Activated CD4-positive, alpha-beta T cell treated with anti-CD3 and anti-CD28 coated beads for 36 hours (primary cell): ENCODE measurements around the gene LTA4H. TPM values are rescaled to one million over a fixed set of nuclear protein-coding genes. Genes with fewer than 3 reads are reported as not detected.
"Not testable (repeated sequence)": the region's sequence is repeated elsewhere in the genome, so short reads cannot be mapped to it uniquely, and the experiment has no call there.

Source experiments
- ATAC-seq: fragments of 200-7000 bp; cut with Tn5 transposase; one replicate; pipeline ENCODE4 v1.10.0; 2021; ENCODE audit warnings: mild to moderate bottlenecking, moderate library complexity
- CTCF ChIA-PET: fragments of 350-600 bp; sonication (Branson Sonifier 250); formaldehyde crosslinking; loops from one replicate; lab custom pipeline; 2021; ENCODE audit warnings: antibody characterized with exemption; lab: Charles Lee
- POLR2A ChIA-PET: fragments of 350-600 bp; sonication (Branson Sonifier 250); formaldehyde crosslinking; loops from one replicate; lab custom pipeline; 2021; ENCODE audit warnings: antibody characterized with exemption, inconsistent platforms; lab: Charles Lee
- DNase-seq: peaks from one replicate; pipeline ENCODE4 v3.0.0-alpha.2; 2020
- H3K27ac Mint-ChIP-seq: one replicate; pipeline ENCODE4 v1.8.0; 2021; ENCODE audit warnings: mixed read lengths
- H3K27me3 Mint-ChIP-seq: one replicate; pipeline ENCODE4 v1.8.0; 2021; ENCODE audit warnings: mixed read lengths
- H3K36me3 Mint-ChIP-seq: one replicate; pipeline ENCODE4 v1.8.0; 2021; ENCODE audit warnings: low read depth, mixed read lengths
- H3K4me1 Mint-ChIP-seq: one replicate; pipeline ENCODE4 v1.8.0; 2021; ENCODE audit warnings: mixed read lengths
- H3K4me3 Mint-ChIP-seq: one replicate; pipeline ENCODE4 v1.8.0; 2021; ENCODE audit warnings: mild to moderate bottlenecking, moderate library complexity, mixed read lengths
- H3K9me3 Mint-ChIP-seq: one replicate; pipeline ENCODE4 v1.8.0; 2021; ENCODE audit warnings: low read depth, mixed read lengths
- intact Hi-C, 2 experiments: fragments of 100-400 bp; cut with DNase I in 1 of 2; cut with micrococcal nuclease in 1 of 2; formaldehyde crosslinking; loops; one replicate each; pipeline versions ENCODE4 v1.14.2 to v1.15.1; 2022 to 2024; cut with DNase I, micrococcal nuclease
- total RNA-seq, 2 experiments: library from RNA; stranded (reverse); gene quantifications; one replicate each; pipeline ENCODE4 v1.2.3, GENCODE V29; 2021

LTA4H gene
- total RNA-seq, 2 experiments from 2014 or later = 138 to 147 TPM

DNA sequence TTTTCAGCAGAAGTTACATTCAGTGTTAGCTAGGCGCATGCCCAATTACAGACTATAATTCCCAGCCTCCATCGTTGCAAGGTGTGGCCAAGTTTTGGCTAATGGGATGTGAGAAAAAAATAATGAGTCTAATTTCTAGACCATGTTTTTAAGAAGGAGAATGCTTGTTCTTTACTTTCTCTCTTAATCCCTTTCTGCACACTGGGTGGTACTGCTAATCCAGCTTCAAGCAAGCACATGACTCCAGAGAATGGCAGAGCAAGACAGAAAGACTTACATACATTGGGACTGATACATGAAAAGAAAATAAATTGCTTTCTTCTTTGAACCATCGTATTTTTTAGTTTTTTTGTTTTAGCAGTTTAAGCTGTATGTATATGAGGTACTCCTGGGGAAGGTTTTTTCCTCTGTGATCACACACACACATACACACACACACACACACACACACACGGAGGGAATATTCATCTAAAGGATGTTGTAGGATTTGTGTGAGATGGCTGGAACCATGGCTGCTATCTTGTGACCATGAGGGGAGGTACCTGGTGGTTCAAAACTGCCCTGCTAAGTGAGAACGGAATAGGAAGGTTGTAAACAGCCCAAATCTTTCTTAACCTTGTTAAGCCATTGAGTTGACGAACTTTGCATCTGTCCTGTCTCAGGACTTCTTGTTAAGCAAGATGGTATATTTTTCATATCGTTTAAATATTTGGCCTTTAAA, 34.3 kb upstream of the LTA4H start:
- Mint-ChIP-seq H3K9me3 (no peaks in the 10 kb centered on the region), H3K27me3 (no peaks in the 10 kb centered on the region), H3K27ac (no peak overlapping the region), H3K4me3 (no peak overlapping the region), H3K36me3 (no peaks in the 10 kb centered on the region), H3K4me1 (peaks cover 16% of the 10 kb centered on the region)
- CTCF ChIA-PET = interaction anchor here (0.5 to 0.9 kb wide), 3 partner anchors 9 to 1254 kb away, joined by 3 to 4 read pairs (median 4); no protein-coding TSS in a partner anchor
- intact Hi-C loops = no loop called here
- ATAC-seq (no peak), DNase-seq (no peak)
- POLR2A ChIA-PET = no interaction called here

DNA sequence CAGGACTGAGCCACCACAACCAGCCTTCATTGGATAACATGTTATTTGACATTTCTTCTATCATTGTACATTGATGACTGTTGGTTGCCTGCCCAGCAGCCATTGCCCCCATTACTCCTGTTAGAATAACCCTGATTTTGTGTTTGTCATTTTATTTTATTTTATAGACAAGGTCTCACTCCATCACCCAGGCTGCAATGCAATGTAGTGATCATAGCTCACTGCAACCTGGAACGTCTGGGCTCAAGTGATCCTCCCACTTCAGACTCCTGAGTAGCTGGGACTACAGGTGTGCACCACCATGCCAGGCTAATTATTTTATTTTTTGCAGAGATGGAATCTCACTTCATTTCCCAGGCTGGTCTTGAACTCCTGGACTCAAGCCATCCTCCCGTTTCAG, 33.2 kb upstream of the LTA4H start:
- Mint-ChIP-seq H3K4me1 (peaks cover 23% of the 10 kb centered on the region), H3K27me3 (no peaks in the 10 kb centered on the region), H3K4me3 (no peak overlapping the region), H3K27ac (no peak overlapping the region), H3K9me3 (no peaks in the 10 kb centered on the region), H3K36me3 (no peaks in the 10 kb centered on the region)
- ATAC-seq = no peak
- intact Hi-C loops = no loop called here
- POLR2A ChIA-PET = no interaction called here
- CTCF ChIA-PET = interaction anchor here (0.9 kb wide), 1 partner anchor 21 kb away, joined by 4 read pairs; no protein-coding TSS in a partner anchor
- DNase-seq = no peak

DNA sequence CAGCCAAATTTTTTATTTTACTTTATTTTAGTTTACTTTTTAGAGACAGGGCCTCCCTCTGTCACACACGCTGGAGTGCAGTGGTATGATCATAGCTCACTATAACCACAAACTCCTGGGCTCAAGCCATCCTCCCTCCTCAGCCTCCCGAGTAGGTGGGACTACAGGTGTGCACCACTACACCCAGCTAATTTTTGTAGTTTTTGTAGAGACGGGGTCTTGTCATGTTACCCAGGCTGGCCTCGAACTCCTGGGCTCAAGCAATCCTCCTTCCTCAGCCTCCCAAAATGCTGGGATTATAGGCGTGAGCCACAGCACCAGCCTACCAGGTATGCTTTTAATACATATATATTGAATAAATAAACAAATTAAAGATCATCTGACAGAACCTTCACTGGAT, 32.7 kb upstream of the LTA4H start:
- Mint-ChIP-seq H3K27me3 (no peaks in the 10 kb centered on the region), H3K36me3 (no peaks in the 10 kb centered on the region), H3K27ac (no peak overlapping the region), H3K9me3 (no peaks in the 10 kb centered on the region), H3K4me1 (peaks cover 25% of the 10 kb centered on the region), H3K4me3 (no peak overlapping the region)
- intact Hi-C loops = no loop called here
- ATAC-seq (no peak), DNase-seq (no peak)
- ChIA-PET POLR2A (no interaction called here), CTCF (interaction anchor here (1.5 to 5.0 kb wide), 3 partner anchors 143 to 188 kb away, joined by 4 to 46 read pairs (median 10); no protein-coding TSS in a partner anchor)

DNA sequence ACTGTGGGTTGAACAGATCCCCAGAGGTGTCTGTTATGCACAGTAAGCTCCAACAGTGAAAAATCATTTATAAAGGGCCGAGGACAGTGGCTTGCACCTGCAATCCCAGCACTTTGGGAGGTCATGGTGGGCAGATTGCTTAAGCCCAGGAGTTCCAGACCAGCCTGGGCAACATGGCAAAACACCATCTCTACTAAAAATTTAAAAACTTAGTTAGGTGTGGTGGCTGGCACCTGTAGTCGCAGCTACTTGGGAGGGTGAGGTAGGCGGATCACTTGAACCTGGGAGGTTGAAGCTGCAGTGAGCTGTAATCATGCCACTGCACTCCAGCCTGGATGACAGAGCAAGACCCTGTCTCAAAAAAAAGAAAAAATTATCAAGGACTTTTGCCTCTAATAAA, 30.4 kb upstream of the LTA4H start:
- H3K9me3 Mint-ChIP-seq, intact Hi-C loops, DNase-seq, H3K27ac Mint-ChIP-seq, H3K36me3 Mint-ChIP-seq, H3K4me3 Mint-ChIP-seq, ATAC-seq, H3K27me3 Mint-ChIP-seq: not testable (repeated sequence)
- ChIA-PET CTCF (interaction anchor here (0.8 to 5.0 kb wide), 4 partner anchors 145 to 149 kb away, joined by 3 to 46 read pairs (median 10); no protein-coding TSS in a partner anchor), POLR2A (interaction anchor here (0.6 to 0.7 kb wide), 2 partner anchors 146 to 196 kb away, joined by 3 to 11 read pairs; no protein-coding TSS in a partner anchor)
- H3K4me1 Mint-ChIP-seq = peaks cover 28% of the 10 kb centered on the region

DNA sequence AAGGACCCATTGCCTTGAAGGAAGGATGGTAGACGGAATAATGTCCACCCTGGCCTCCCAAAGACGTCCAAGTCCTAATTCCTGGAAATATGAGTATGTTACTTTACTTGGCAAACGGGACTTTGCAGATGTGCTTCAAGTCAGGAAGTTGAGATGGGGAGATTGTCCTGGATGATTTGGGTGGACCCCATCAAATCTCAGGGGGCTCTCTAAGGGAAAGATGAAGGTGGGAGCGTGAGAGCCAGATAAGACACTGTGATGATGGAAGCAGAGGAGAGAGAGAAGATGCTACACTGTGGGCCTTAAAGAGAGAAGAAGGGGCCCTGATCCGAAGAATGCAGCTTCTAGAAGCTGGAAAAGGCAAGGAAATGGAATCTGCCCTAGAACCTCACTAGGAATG, 29.6 kb upstream of the LTA4H start:
- Mint-ChIP-seq H3K27me3 (no peaks in the 10 kb centered on the region), H3K4me3 (no peak overlapping the region), H3K9me3 (no peaks in the 10 kb centered on the region), H3K4me1 (peaks cover 23% of the 10 kb centered on the region), H3K36me3 (no peaks in the 10 kb centered on the region), H3K27ac (no peak overlapping the region)
- ATAC-seq (no peak), DNase-seq (no peak)
- ChIA-PET CTCF (interaction anchor here (0.9 to 5.0 kb wide), 6 partner anchors 8 to 452 kb away, joined by 4 to 46 read pairs (median 8); no protein-coding TSS in a partner anchor), POLR2A (no interaction called here)
- intact Hi-C loops = loop anchor here in 1 of 2 experiments (5.0 kb wide), 1 partner anchor 132 kb away; no protein-coding TSS in a partner anchor

DNA sequence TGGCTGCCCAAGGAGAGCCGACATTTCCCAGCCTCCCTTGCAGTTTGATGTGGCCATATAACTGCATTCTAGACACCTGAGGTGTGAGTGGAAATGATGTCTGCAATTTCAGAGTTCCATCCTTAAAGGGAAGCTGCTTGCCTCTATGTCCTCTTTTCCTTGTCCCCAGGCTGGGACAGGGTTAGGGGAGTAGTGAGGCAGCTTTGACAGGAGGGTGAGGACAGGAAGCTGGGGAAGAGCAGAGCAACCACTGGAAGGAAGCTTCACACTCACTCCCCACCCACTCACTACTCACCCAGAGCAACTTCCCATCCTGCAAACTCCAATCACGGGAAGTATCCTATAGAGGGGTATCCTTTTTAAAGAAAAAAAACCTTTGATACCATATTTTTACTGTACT, 28.9 kb upstream of the LTA4H start:
- Mint-ChIP-seq H3K27ac (no peak overlapping the region), H3K36me3 (no peaks in the 10 kb centered on the region), H3K27me3 (no peaks in the 10 kb centered on the region), H3K9me3 (no peaks in the 10 kb centered on the region), H3K4me3 (no peak overlapping the region), H3K4me1 (peaks cover 23% of the 10 kb centered on the region)
- intact Hi-C loops = loop anchor here in 1 of 2 experiments (5.0 kb wide), 1 partner anchor 133 kb away; no protein-coding TSS in a partner anchor
- CTCF ChIA-PET = interaction anchor here (0.9 to 5.0 kb wide), 8 partner anchors 9 to 454 kb away, joined by 4 to 46 read pairs (median 6); no protein-coding TSS in a partner anchor
- ATAC-seq (peak; percentile 26), DNase-seq (no peak)
- POLR2A ChIA-PET = interaction anchor here (0.6 kb wide), 1 partner anchor 16 kb away, joined by 7 read pairs; no protein-coding TSS in a partner anchor

DNA sequence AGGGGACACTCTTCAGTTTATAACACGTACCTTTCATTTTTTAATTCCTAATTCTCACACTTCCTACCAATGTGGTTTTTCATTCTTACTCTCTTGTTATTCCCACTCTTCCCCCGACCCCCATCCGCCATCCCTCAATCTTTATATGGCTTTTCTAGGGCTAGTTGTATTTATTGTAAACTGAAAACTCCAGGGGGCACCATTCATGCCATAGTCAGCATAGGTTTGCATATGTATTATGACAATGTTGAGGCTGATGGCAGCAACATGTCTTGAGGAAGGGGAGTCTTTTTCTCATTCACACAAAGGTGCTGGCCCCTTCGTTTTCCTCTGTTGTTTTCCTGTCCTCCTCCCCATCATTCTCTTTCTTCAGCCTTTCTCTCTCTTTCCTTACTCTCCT, 27.7 kb upstream of the LTA4H start:
- DNase-seq (peak; percentile 21), ATAC-seq (peak; percentile 40)
- no peaks in the 10 kb centered on the region for H3K36me3 Mint-ChIP-seq
- peaks cover 23% of the 10 kb centered on the region for H3K4me1 Mint-ChIP-seq
- ChIA-PET CTCF (interaction anchor here (0.6 to 3.9 kb wide), 5 partner anchors 74 to 153 kb away, joined by 3 to 52 read pairs (median 9); no protein-coding TSS in a partner anchor), POLR2A (no interaction called here)
- H3K27ac Mint-ChIP-seq = peak overlapping the region; percentile 53
- intact Hi-C loops = loop anchor here (2.0 to 5.0 kb wide), 3 partner anchors 70 to 338 kb away; partner anchors contain the start of gene CDK17 (in 1 of the 2)
- no peak overlapping the region for H3K4me3 Mint-ChIP-seq
- H3K9me3 Mint-ChIP-seq = no peaks in the 10 kb centered on the region
- H3K27me3 Mint-ChIP-seq = no peaks in the 10 kb centered on the region

DNA sequence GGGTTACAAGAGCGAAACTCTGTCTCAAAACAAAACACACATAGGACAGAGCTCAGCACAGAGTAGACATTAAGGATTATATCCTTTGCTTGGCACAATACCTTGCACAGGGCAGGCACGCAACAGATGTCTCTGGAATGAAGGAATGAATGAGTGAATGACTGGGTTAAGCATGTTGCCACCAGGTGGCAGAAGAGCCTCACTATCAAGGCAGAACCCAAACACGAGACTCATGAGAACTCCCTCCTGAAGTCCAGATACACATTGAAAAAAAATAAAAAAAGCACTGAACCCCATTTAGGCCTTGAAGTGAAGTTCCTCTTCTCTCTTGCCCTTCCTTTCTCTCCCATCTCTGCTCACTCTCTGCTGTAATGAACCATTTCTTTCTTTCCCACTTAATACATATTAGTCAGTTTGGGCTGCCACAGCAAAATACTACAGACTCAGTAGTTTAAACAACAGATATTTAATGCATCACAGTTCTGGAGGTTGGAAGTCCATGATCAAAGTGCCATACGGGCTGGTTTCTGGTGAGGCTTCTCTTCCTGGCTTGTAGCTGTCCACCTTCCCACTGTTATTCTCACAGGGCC, 26.6 kb upstream of the LTA4H start:
- ATAC-seq = peak; percentile 91
- Mint-ChIP-seq H3K36me3 (no peaks in the 10 kb centered on the region), H3K4me3 (no peak overlapping the region), H3K27ac (peak overlapping the region; percentile 47), H3K4me1 (peaks cover 23% of the 10 kb centered on the region), H3K9me3 (peaks cover 2% of the 10 kb centered on the region), H3K27me3 (no peaks in the 10 kb centered on the region)
- peak; percentile 87 for DNase-seq
- CTCF ChIA-PET = interaction anchor here (0.7 to 4.2 kb wide), 7 partner anchors 75 to 455 kb away, joined by 3 to 52 read pairs (median 4); partner anchors contain the start of gene CFAP54
- POLR2A ChIA-PET = no interaction called here
- intact Hi-C loops = loop anchor here (1.0 to 5.0 kb wide), 8 partner anchors 26 to 454 kb away; partner anchors contain the start of gene CDK17 (in 2 of the 2)

DNA sequence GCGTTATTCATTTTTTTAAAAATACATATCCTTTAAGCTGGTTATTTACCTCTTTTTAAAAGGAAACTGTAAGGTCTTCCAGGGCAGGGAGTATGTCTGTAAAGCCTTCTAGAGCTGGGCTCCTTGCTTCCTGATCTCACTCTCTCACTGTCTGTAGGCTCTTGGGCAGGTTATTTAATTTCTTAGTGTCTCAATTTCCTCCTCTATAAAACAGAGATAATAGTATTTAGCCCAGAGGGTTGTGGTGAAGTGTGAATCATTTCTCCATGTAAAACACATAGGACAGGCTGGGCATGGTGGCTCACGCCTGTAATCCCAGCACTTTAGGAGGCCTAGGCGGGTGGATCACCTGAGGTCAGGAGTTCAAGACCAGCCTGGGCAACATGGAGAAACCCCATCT, 25.9 kb upstream of the LTA4H start:
- peaks cover 23% of the 10 kb centered on the region for H3K4me1 Mint-ChIP-seq
- H3K27ac Mint-ChIP-seq = no peak overlapping the region
- intact Hi-C loops = loop anchor here (1.0 to 5.0 kb wide), 2 partner anchors 25 to 136 kb away; no protein-coding TSS in a partner anchor
- H3K36me3 Mint-ChIP-seq = no peaks in the 10 kb centered on the region
- peaks cover 2% of the 10 kb centered on the region for H3K9me3 Mint-ChIP-seq
- CTCF ChIA-PET = interaction anchor here (0.6 to 4.2 kb wide), 7 partner anchors 116 to 644 kb away, joined by 3 to 52 read pairs (median 4); partner anchors contain the start of gene CFAP54
- DNase-seq (no peak), ATAC-seq (no peak)
- H3K4me3 Mint-ChIP-seq = no peak overlapping the region
- POLR2A ChIA-PET = no interaction called here
- no peaks in the 10 kb centered on the region for H3K27me3 Mint-ChIP-seq

DNA sequence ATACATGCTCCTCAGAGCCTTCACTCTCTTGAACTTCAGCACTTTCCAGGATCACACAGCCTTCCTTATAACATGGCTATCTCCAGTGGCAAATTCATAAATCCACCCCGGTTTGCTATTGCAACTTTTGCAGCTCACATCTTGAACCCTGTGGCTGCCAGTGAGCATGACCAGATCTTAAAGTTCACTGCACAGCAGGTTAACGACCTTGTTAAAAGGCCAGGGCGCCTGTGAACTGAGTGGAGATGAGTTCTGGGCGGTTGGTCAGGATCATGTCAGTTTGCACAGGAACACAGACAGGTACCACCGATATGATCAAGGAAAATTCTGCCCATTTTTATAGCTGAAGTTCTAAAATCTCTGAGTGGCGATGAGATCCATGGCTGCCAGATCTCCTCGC, 24.7 kb upstream of the LTA4H start:
- intact Hi-C loops = loop anchor here in 1 of 2 experiments (5.0 kb wide), 1 partner anchor 137 kb away; no protein-coding TSS in a partner anchor
- no peak overlapping the region for H3K4me3 Mint-ChIP-seq
- H3K4me1 Mint-ChIP-seq = peaks cover 23% of the 10 kb centered on the region
- CTCF ChIA-PET = interaction anchor here (0.9 to 4.2 kb wide), 5 partner anchors 151 to 457 kb away, joined by 3 to 52 read pairs (median 18); no protein-coding TSS in a partner anchor
- no peaks in the 10 kb centered on the region for H3K27me3 Mint-ChIP-seq
- DNase-seq (no peak), ATAC-seq (no peak)
- H3K36me3 Mint-ChIP-seq = no peaks in the 10 kb centered on the region
- POLR2A ChIA-PET = no interaction called here
- H3K9me3 Mint-ChIP-seq = peaks cover 2% of the 10 kb centered on the region
- no peak overlapping the region for H3K27ac Mint-ChIP-seq
